ENCODE data around the gene SACS. TPM values are rescaled to one million over a fixed set of nuclear protein-coding genes. Genes with fewer than 3 reads are reported as not detected.
"Not testable (repeated sequence)": the region's sequence is repeated elsewhere in the genome, so short reads cannot be mapped to it uniquely, and the experiment has no call there.

Gene SACS
- total RNA-seq, 4 donors from 2014 or later: 2.4 to 5.0 (median 3.9) TPM

DNA sequence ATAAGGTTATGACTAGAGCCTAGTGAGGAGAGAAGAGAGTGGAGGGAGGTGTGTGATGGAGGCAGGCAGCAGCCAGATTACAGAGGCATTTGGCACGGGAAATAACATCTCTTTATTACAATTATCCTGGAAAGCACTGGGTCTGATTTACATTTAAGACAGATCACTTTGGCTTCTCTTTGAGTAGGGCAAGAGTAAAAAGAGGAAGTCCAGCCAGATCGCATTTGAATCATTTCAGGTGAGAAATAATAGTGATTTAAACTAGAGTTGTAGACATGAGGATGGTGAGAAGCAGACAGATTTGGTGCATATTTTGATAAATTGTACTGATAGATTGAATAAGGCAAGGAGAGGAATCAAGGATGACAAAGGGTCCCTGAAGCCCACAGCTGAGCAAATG, 9.6 kb upstream of the SACS start:
- TF ChIP-seq, protein P1, sequence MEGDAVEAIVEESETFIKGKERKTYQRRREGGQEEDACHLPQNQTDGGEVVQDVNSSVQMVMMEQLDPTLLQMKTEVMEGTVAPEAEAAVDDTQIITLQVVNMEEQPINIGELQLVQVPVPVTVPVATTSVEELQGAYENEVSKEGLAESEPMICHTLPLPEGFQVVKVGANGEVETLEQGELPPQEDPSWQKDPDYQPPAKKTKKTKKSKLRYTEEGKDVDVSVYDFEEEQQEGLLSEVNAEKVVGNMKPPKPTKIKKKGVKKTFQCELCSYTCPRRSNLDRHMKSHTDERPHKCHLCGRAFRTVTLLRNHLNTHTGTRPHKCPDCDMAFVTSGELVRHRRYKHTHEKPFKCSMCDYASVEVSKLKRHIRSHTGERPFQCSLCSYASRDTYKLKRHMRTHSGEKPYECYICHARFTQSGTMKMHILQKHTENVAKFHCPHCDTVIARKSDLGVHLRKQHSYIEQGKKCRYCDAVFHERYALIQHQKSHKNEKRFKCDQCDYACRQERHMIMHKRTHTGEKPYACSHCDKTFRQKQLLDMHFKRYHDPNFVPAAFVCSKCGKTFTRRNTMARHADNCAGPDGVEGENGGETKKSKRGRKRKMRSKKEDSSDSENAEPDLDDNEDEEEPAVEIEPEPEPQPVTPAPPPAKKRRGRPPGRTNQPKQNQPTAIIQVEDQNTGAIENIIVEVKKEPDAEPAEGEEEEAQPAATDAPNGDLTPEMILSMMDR (IDR thresholded peaks at IDR 0.05): no peak
- TF ChIP-seq POLR2A (IDR thresholded peaks at IDR 0.05): no peak
- intact Hi-C loops (cut with DNase I; ENCODE audit: low total_unique reads): no loop called here
- 68 to 76% methylated on average over 2 of the region's 2 CpGs for WGBS, 2 donors

DNA sequence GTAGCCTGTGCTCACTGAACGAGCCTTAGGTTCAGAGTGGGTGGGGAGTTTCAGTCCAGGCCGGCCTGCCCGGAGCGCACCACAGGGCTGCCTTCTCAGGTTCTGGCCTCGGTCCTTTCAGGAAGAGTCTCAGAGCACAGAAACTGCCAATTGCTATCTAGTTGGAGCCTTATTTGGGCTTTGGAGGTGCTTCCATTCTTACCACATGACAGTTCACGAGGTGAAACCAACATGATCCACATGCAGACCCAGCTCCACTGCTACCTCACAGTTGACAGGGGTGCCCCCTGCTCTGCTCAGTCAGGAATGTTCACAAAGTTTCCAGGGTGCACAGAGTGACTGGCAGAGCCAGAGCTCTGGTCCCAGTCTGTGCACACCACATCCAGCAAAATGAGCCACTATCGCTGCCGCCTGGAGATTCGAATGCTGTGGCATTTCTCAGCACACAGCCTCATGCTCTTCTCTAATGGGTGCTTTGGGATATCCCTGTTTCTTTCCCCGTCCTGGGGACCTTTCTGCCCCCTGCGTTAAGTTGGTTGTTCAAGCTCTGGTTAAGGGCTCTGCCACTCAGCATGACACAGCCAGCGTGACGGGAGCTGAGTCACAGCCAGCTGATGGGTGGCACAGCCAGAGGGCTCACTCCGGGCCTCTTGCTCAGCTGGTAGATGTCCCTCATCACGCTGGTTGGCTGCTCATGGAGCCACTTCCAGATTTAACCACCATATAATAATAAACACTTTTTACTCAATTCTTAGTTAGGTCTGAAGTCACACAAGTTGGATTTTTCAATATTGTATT, 7.5 kb upstream of the SACS start:
- intact Hi-C loops (cut with DNase I; ENCODE audit: low total_unique reads): no loop called here
- TF ChIP-seq, protein P1 (IDR thresholded peaks at IDR 0.05): no peak
- no peak for TF ChIP-seq POLR2A (IDR thresholded peaks at IDR 0.05)
- no peak overlapping the region for H3K4me3 ChIP-seq (ENCODE audit: low read depth, poor library complexity, severe bottlenecking)
- 88 to 89% methylated on average over 15 of the region's 15 CpGs for WGBS, 2 donors
- no peak for DNase-seq (ENCODE audit: low spot score in 2 of 2)

More for the DNA sequence above, 9.6 kb upstream of the SACS start:
- H3K4me3 ChIP-seq (ENCODE audit: low read depth, poor library complexity, severe bottlenecking): no peak overlapping the region
- DNase-seq (ENCODE audit: low spot score in 2 of 2): no peak

DNA sequence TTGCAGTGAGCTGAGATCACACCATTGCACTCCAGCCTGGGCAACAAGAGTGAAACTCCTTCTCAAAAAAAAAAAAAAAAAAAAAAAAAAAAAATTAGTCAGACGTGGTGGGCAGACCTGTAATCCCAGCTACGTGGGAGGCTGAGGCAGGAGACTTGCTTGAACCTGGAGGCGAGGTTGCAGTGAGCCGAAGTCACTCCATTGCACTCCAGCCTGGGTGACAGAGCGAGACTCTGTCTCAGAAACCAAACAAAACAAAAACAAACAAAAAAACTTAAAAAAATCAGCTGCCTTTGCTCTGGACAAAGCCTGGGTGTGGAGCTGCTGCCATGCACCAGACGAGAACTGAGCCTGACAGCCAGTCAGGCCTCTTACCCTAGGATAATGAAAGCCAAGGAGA, 6.8 kb upstream of the SACS start:
- WGBS, 2 donors: 88% methylated on average over 6 of the region's 6 CpGs
- intact Hi-C loops (cut with DNase I; ENCODE audit: low total_unique reads); H3K4me3 ChIP-seq (ENCODE audit: low read depth, poor library complexity, severe bottlenecking); DNase-seq (ENCODE audit: low spot score in 2 of 2): not testable (repeated sequence)

DNA sequence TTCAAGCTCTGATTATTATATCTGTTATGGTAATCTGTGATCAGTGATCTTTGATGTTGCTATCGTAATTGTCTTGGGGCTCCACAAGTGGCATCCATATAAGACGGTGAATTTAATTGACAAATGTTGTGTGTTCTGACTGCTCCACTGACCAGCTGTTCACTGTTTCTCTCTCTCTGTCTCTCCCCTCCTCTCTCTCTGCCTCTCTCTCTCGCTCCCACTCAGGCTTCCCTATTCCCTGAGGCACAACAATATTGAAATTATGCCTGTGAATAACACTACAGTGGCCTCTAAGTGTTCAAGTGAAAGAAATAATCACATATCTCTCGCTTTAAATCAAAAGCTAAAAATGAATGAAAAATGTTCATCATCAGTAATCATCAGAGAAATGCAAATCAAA, 4.4 kb upstream of the SACS start:
- WGBS, 2 donors: 88 to 89% methylated on average over 4 of the region's 4 CpGs
- DNase-seq (ENCODE audit: low spot score in 2 of 2): no peak
- intact Hi-C loops (cut with DNase I; ENCODE audit: low total_unique reads): no loop called here
- TF ChIP-seq, protein P1 (IDR thresholded peaks at IDR 0.05): no peak
- no peak for TF ChIP-seq POLR2A (IDR thresholded peaks at IDR 0.05)
- H3K4me3 ChIP-seq (ENCODE audit: low read depth, poor library complexity, severe bottlenecking): no peak overlapping the region

DNA sequence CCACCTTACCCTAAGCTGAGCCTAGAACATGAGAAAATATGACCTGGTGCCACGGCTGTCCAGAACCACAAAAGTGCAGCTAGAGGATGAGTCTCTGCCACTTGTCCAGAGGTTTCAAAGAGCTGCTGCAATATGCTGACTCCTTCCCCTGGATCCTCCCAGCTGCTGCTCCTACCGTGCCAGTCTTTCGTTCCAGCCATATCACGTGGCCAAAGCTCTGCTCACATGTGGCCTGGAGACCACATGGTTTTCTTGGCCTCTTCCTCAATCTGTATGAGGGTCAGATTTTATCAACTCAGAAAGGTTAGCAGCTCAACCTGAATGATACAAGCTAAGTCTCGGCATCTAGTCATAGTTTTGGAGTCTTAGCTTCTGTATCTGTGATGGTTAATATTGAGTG, 3.2 kb upstream of the SACS start:
- no peak for DNase-seq (ENCODE audit: low spot score in 2 of 2)
- TF ChIP-seq POLR2A (IDR thresholded peaks at IDR 0.05): no peak
- H3K4me3 ChIP-seq (ENCODE audit: low read depth, poor library complexity, severe bottlenecking): no peak overlapping the region
- intact Hi-C loops (cut with DNase I; ENCODE audit: low total_unique reads): no loop called here
- 75 to 88% methylated on average over 5 of the region's 5 CpGs for WGBS, 2 donors

DNA sequence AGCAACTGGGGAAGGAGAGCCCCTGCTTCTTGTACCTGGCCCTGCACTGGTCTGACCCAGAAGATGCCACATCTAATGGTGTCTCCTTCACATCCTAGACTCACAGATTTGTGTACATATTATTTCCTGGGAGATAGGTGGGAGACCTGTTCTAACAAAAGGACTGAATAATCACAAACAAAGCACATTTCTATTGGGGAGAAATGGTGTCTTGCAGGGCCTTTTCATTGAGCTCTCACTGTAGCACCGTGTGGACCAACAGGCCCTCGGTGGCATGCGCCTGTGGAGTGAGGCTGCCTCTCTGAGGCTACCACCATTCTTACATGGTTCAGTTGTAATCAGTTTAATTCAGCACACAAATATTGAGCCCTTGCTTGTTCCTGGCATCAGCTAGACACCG, 989 bp upstream of the SACS start:
- no peak overlapping the region for H3K4me3 ChIP-seq (ENCODE audit: low read depth, poor library complexity, severe bottlenecking)
- intact Hi-C loops (cut with DNase I; ENCODE audit: low total_unique reads): no loop called here
- DNase-seq (ENCODE audit: low spot score in 2 of 2): no peak
- 94 to 96% methylated on average over 4 of the region's 4 CpGs for WGBS, 2 donors
- TF ChIP-seq, protein P1 (IDR thresholded peaks at IDR 0.05): no peak
- no peak for TF ChIP-seq POLR2A (IDR thresholded peaks at IDR 0.05)

DNA sequence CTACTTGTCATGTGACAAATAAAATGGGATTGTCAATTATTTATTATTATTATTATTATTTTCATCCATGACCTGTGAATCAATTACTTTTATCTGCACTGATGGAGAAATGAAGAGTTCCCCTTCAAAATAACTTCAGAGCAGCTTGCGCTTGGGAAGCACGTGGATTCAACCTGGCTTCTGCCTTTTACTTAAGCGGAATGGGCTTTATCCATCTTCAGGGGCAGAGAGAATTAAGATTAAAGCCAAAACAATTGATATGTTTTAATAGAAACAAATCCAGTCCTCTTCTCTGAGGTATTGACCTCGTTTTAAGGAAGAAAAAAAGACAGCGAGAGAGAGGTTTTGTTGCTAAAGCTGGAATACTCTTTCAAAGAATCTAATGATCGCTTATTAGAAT, 876 bp downstream of the SACS start:
- TF ChIP-seq, protein P1 (IDR thresholded peaks at IDR 0.05): no peak
- no peak for TF ChIP-seq POLR2A (IDR thresholded peaks at IDR 0.05)
- WGBS, 2 donors: 64 to 67% methylated on average over 6 of the region's 6 CpGs
- intact Hi-C loops (cut with DNase I; ENCODE audit: low total_unique reads): no loop called here
- no peak for DNase-seq (ENCODE audit: low spot score in 2 of 2)
- no peak overlapping the region for H3K4me3 ChIP-seq (ENCODE audit: low read depth, poor library complexity, severe bottlenecking)
